ENCODE data around the gene MAN1C1. TPM values are rescaled to one million over a fixed set of nuclear protein-coding genes. Genes with fewer than 3 reads are reported as not detected.

MAN1C1 gene
- total and polyA plus RNA-seq, 9 of the 15 experiments (the other 6 are each of a cell fraction or from before 2014, with no cell fraction given) = 0.04 to 0.44 (median 0.10) TPM; not detected in 3

GRCh38 chr1:25715888-25716287 is 99.3 kb downstream of the MAN1C1 start (continued):
- TF ChIP-seq NCOA1 (IDR thresholded peaks at IDR 0.05; ENCODE audit: low read depth) (no peak), RERE (CRISPR knock-in tag; IDR thresholded peaks at IDR 0.05; ENCODE audit: borderline replicate concordance) (no peak), NR4A1 (CRISPR knock-in tag; IDR thresholded peaks at IDR 0.05) (no peak), NR4A1 (tag; IDR thresholded peaks at IDR 0.05) (no peak), MED1 (CRISPR knock-in tag; IDR thresholded peaks at IDR 0.05; ENCODE audit: borderline replicate concordance) (no peak), HCFC1 (IDR thresholded peaks at IDR 0.05; ENCODE audit: low read depth, low read length) (peak; percentile 84), FOS (IDR thresholded peaks at IDR 0.05; ENCODE audit: extremely low read depth, insufficient read length) (peak; percentile 64)
